Psoas muscle (tissue), 8 donors: ENCODE data around the gene RPP30. TPM values are rescaled to one million over a fixed set of nuclear protein-coding genes. Genes with fewer than 3 reads are reported as not detected.

ENCODE experiments used
- ATAC-seq, 4 donors: fragments of 200-7000 bp; cut with Tn5 transposase; one replicate each; pipeline ENCODE4 v1.9.1; 2020; ENCODE audit warnings: moderate library complexity in 3 of 4, mild to moderate bottlenecking in 2 of 4
- DNase-seq, 2 donors: peaks; one replicate each; pipeline ENCODE4 v3.0.0-alpha.2; 2020
- H3K27ac ChIP-seq: fragments of 200-600 bp; one replicate; pipeline ENCODE4 v1.8.0; 2022
- H3K27me3 ChIP-seq, 3 donors: fragments of 200-600 bp in 1 of 3; one replicate each; pipeline versions ENCODE4 v1.6.1 to v1.8.0; 2013 to 2022; ENCODE audit warnings: low read length in 2 of 3, mild to moderate bottlenecking in 2 of 3, moderate library complexity in 1 of 3; ENCODE audit not compliant: insufficient read depth in 3 of 3
- H3K36me3 ChIP-seq, 2 donors: fragments of 200-600 bp in 1 of 2; one replicate each; pipeline versions ENCODE4 v1.6.1 to v1.8.0; 2013 to 2022; ENCODE audit warnings: low read depth in 1 of 2, mild to moderate bottlenecking in 1 of 2, moderate library complexity in 1 of 2; ENCODE audit not compliant: insufficient read depth in 1 of 2
- H3K4me1 ChIP-seq: fragments of 200-600 bp; one replicate; pipeline ENCODE4 v1.8.0; 2022
- H3K4me3 ChIP-seq: fragments of 200-600 bp; one replicate; pipeline ENCODE4 v1.8.0; 2022; ENCODE audit warnings: mild to moderate bottlenecking
- H3K9me3 ChIP-seq: fragments of 200-600 bp; one replicate; pipeline ENCODE4 v1.8.0; 2022
- CTCF ChIP-seq: fragments of 200-600 bp; IDR thresholded peaks from one replicate; pipeline ENCODE4 v1.8.0; 2022; ENCODE audit warnings: antibody characterized with exemption
- WGBS, 3 donors: extraction: QIAGEN DNeasy Blood & Tissue Kit; methylation state at CpG; one replicate each; pipeline versions ENCODE4 v1.1.6 to v1.1.7; 2013; 5-methylcytosine and 5-hydroxymethylcytosine counted together
- intact Hi-C, 2 donors: fragments of 100-400 bp; cut with DNase I; formaldehyde crosslinking; loops; one replicate each; pipeline versions ENCODE4 v1.11.0 to v1.14.2; 2022
- polyA plus RNA-seq, 3 donors: library from polyadenylated mRNA; stranded (reverse); fragments of 200-250 nt; gene quantifications; one replicate each; pipeline ENCODE4 v1.2.3, GENCODE V29; 2013
- total RNA-seq, 4 donors: library from RNA; stranded (reverse); fragmentation: NEBNext Ultra II Directional in 2 of 4; extraction: Animal tissue kit (Norgen Biotek cat#: 25700) in 2 of 4; gene quantifications; one replicate each; pipeline versions ENCODE4 v1.2.1 to v1.2.4, GENCODE V29; 2021 to 2023
- donor health status: healthy with polysubstance abuse.
- donor health status: DM: no; HTN: no; CAD: no; lungs with moderate emphysema.
- donor health status: Bipolar disorder and iron deficiency.
- donor health status: healthy.
- donor health status: DM: yes; HTN: yes; CAD: no.
- donor health status: DM: no; HTN: no; CAD: no.
- donor health status: DM: no; HTN: no; CAD: no.
- donor health status: DM: yes; HTN: yes; CAD: no.

The RPP30 gene
- total and polyA plus RNA-seq, 7 donors: 24.9 to 66.3 (median 33.8) TPM

GRCh38 chr10:90947030-90947960 is 75.5 kb downstream of the RPP30 start:
- Histone ChIP-seq H3K27ac (no peak overlapping the region), H3K9me3 (peaks cover 4% of the 10 kb centered on the region), H3K27me3 (no peaks in the 10 kb centered on the region), H3K4me3 (no peak overlapping the region), H3K4me1 (no peaks in the 10 kb centered on the region), H3K36me3 (no peaks in the 10 kb centered on the region)
- TF ChIP-seq CTCF: no peak
- 77 to 88% (median 79%) methylated on average over 5 of the region's 5 CpGs for WGBS, 3 donors
- ATAC-seq: no peak
- DNase-seq: no peak
- intact Hi-C loops: no loop called here

Other genes with a start within 250 kb of the RPP30 start
- 1 to 10 TPM in 1 of 4 donors, under 1 TPM in 3; 0.26 to 1.3 (median 0.59) TPM for gene HTR7, start 13.9 kb upstream of the RPP30 start, total RNA-seq
- under 1 TPM; 0.24 to 0.94 (median 0.39) TPM for gene HTR7, start 13.9 kb upstream of the RPP30 start, polyA plus RNA-seq
- gene ANKRD1, start 49.1 kb downstream of the RPP30 start, total RNA-seq: 1,000 to 10,000 TPM; 1,558 to 6,044 (median 2,711) TPM
- 1,000 to 10,000 TPM in 2 of 3 donors, 100 to 1,000 TPM in 1; 104 to 1,576 (median 1,443) TPM for gene ANKRD1, start 49.1 kb downstream of the RPP30 start, polyA plus RNA-seq